Central memory CD4-positive, alpha-beta T cell (primary cell): Measurements from ENCODE around the gene TNKS1BP1.

Source experiments
- DNase-seq: peaks from one replicate; pipeline ENCODE4 v3.0.0; 2022

Gene TNKS1BP1

GRCh38 chr11:57331720-57332119 is 7.0 kb upstream of the TNKS1BP1 start:
- no peak for DNase-seq

- no peak for DNase-seq
These were observed 5.3 kb upstream of the TNKS1BP1 start for GRCh38 chr11:57330029-57330428.

DNA sequence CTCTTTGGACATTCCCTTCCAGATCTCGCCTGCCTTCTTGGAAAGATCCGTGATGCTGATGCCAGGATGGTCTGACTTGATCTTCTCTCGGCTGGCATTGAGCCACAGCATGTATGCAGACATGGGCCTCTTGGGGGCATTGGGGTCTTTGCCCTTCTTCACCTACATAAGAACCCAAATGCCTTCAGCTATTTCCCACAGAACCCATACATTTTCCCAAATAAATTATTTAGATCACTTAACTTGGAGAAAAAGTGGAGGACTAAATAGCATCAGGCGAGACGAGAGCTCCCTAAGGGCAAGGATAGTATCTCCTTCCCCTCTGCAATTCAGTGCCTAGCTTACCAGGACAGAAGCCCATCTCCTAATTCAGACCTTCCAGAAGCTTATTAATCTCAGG is 3.0 kb upstream of the TNKS1BP1 start:
- no peak for DNase-seq

GRCh38 chr11:57325735-57326048 is 940 bp upstream of the TNKS1BP1 start:
- DNase-seq = no peak

DNA sequence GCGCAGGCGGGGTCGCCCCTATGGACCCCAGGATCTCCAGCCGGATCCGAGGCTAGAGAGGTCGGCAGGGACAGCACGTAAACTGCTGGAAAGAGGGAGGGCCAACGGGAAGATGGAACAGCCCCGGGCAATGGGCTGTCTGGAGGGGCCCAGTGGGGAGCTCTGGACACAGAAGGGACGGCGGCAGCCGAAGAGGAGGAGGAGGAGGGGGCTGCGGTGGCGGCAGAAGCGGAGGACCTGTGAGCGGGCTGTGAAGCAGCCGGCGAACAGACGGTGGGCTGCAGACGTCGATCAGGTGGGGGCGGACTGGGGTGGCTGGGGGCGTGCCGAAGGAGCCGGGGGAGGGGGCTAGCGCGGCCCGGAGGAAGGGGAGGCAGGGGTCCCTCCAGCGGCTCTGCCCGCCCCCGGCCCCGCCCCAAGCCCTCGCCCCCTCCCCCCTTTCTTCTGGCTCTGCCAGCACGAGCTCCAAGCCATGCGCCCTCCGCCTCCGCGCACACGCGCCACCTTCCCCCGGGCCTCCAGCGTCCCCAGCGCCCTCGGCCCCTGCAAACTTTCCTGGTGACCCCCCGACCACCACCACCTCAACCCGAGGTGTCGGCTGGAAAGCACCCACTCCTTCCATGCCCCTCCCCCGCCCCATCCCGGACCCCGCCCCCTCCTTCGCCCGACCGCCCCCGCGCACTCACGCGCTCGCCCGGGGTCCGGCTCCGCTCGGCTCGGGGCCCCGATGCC is 432 bp downstream of the TNKS1BP1 start:
- no peak for DNase-seq

DNA sequence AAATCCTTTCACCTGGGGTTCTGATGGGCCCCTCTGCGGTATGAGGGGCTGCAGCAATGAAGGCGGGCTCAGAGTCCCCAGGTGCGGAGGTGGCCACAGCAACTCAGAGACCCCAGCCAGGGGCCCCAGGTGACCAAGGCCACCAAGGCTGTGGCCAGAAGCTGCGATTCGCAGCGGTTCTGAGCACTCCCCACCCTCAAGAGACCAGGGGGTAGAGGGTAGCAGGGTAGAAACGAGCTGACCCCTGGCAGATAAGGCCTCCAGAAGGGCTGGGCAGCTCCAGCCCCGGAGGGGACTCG is 948 bp downstream of the TNKS1BP1 start:
- no peak for DNase-seq

DNA sequence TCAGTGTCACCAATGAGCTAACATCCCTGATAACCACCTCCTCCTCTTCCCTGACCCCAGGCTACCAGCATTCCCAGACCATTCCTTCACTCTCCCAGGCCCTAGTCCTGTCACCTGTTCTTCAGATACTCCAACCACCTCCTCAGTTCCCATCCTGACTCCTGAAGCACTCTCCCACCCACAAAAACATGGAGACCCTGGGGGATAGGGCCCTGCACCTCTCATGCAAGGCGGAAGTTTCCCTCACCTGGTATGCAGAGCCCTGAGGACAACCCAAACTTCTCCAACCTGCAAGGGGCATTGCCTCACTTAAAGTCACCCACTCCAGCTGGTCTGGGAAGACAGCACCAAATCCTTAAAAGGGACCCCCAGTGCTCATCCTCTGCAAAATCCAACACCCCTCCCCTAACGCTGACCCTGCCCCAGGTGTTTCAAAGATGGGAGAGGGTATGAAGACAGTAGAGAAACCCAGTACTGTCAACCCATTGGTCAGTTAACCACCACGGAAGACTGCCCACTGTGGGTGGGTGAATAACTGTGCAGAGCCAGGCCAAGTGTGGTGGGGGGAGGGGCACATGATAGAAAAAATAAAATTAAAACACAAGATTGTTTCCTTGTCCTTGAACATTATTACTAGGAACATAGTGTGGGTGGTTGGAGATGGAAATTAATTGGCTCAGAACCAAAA is 1.4 kb downstream of the TNKS1BP1 start:
- DNase-seq = no peak

DNA sequence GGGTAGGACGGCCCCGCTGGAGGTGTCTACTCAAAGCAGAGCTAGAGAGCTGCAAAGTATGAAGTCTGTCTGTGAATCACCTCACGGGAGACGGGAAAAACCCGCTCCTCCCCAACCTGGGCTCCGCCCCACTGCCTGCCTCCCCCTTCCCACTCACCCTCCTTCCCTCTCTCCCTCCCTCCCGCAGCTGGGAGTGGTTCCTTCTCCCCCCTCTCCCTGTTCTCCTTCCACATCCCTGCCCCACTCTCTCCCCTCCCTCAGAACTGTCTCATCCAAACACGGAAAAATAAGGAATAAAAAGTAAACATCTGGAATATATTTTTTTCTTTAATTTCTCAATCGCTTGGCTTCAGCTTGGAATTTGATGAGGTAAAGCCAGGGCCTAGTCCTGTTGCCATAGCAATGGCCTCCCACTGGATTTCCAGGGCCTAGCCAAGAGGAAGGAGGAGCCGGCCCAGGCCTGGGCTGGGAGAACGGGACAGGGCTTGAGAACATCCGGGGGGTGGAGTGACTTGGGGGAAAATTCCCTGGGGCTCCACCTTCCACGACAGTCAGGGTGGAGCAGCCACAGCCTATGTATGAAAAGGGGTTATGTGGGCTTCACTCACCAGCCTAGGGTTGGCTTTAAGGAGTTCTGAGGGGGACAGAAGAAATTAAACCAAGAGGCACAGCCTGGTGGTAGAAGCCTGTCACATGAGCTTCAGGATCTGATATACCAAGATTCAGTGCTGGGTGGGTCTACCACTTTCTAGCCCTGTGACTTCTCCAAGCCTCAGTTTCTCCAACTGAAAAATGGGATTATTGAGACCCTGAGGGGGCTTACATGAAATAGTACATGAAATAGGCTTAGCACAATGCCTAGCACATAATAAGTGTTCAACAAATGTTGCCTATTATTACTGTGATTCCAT is 2.2 kb downstream of the TNKS1BP1 start:
- no peak for DNase-seq

DNA sequence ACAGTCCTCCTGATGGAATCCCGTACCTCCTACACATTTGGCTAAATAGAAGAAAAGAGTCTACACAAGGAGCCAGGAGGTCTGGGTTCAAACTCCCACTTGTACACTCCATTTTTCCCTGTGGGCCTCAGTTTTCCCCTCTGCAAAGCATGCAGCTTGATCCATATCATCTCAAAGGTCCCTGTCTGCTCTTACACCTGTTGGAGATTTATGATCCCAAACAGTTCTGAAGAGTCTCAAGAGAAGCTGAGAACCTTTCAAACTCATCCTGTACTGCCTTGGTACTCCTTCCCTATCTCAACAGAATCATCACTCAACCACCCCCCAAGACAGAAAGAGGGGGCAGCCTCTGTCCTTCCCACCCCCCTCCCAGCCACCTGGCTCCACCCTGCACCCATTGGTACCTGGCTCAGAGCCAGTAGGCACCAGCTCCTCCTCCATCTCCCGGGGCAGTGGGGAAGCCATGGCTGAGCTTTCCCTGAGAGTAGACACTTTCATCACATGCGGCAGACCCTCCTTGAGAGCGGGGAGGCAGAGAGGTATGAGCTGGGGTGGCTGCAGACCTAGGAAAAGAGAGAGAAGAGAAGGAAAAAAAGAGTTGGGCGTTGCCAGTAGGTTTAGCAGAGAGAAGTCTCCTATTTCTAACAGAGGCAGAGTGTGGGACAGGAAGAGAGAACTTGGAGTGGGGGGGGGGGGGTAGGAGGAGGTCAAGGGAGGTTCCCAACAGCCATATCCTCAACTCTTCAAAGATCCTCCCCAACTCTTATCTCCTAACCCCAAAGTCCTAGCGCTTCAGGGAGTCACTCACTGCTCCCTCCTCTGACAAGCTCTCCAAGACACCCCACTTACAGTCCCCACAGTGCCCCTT is 3.1 kb downstream of the TNKS1BP1 start:
- no peak for DNase-seq

- DNase-seq = no peak
These were observed 3.9 kb downstream of the TNKS1BP1 start for GRCh38 chr11:57320719-57321387.

- no peak for DNase-seq
These were observed 4.6 kb downstream of the TNKS1BP1 start for GRCh38 chr11:57320067-57320718.

- DNase-seq = no peak
These were observed 6.6 kb downstream of the TNKS1BP1 start for GRCh38 chr11:57318178-57318577.

GRCh38 chr11:57316017-57316416 is 8.7 kb downstream of the TNKS1BP1 start:
- no peak for DNase-seq

- no peak for DNase-seq
These were observed 9.3 kb downstream of the TNKS1BP1 start for GRCh38 chr11:57315491-57315890.

DNA sequence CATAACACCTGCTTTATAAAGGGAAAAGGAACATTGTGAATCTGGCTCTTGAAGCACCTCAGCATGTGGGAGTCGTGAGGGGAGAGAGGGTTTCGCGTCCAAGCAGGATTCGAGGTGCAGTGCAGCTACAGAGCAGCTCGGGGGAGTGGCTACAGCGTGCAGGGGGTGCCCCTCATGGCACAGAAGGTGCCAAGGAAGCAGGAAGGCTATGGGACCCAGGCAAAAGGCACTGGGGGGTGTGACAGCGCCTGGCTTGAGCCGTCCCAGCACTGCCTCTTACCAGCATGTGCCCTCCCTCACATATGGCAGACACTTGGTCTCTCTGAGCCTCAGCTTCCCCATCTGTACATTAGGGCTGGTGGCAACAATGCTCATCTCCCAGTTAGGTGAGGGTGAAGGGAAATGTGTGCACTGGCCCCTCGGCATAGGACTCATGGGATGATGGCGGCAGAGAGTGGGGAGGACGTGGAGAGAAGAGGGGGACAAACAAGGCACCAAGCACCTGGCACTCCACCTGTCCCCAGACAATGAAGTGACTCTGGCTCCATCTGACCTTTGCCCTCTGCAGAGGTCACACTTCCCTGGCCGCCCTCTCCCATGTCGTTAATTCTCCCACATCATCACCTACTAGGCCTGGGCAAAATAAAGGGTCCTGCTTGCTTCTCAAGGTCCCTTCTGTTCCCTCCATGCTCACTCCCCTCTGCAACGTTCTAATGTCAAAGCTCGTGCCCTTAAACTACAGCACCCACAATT is 10.4 kb downstream of the TNKS1BP1 start:
- DNase-seq = no peak

- DNase-seq = no peak
These were observed 11.0 kb downstream of the TNKS1BP1 start for GRCh38 chr11:57313788-57314135.

DNA sequence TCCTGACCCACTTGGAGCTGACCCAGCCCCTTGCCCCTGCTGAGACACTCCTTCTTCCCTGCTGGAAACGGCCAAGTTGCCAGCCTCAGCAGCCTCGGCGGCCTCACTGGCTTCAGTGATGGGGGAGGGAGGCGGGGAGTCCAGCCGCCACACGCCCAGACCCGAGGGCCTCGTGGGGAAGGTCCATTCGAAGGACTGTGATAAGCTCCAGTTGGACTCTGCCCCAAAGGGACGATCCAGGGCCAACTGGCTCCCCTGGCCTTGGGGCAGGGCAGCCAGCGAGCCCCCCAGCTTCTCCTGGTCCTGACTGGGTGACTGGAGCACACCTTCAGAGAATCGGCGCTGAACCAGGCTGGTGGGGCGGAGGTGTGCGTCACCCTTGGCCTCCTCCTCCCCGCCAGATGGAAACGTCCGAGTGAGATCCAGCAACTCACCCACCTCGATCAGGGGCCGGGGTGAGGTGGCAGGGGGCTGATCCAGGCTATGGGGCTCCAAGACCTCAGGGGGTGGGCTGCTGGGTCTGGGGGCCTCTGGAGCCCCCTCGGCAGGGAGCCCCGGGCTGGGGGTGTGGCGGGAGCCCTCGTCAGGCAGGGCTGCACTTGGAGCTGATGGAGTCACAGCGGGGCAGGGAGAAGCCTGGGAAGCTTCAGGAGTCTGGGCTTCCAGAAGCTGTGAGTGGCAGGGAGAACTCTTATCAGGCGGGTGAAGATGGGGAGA is 11.5 kb downstream of the TNKS1BP1 start:
- no peak for DNase-seq

GRCh38 chr11:57312511-57313021 is 12.2 kb downstream of the TNKS1BP1 start:
- no peak for DNase-seq

DNA sequence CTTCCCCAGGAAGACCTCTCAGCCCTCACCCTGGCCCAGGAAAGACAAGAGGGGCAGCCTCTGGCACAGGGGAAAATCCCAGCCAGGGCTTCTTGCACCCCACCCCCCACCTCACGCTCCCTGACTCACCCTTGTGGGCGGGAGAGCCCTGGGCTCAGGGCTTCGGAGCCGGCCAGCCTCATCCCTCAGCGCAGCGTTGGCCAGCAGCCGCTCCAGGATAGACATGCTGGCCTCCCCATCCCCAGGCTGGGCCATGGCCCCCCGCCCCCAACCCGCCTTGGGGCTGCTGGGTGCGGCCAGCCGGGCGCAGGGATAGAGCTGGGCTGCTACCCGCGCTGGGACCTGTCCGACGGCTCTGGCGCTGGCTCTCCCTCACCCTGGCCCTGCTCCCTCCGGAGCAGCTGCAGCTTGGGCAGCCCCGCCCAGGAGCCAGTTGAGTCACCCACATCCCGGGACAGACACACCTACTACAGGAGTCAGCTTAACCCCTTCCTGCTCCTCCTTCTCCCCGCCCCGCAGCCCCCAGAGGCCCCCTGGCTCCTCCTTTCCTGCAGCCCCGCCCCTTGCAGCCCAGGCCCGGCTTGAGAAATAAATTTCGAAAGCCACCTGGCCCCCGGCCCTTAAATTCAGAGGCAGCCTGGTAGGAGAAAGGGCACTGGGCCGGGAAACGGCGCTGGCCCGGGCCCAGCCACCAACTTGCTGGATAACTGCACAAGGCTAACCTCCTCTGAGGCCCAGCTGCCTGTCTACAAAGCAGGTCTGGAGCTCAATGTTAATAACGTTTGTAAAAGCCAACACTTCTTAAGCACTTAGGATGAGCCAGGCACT is 13.4 kb downstream of the TNKS1BP1 start:
- no peak for DNase-seq
